ENCODE data around the gene STYXL1. TPM values are rescaled to one million over a fixed set of nuclear protein-coding genes. Genes with fewer than 3 reads are reported as not detected.
A peak's percentile ranks its signal among the peaks of the same experiment; 100 is the strongest.

STYXL1 gene
- total and polyA plus RNA-seq, 4 donors, result 36.6 to 45.8 (median 41.3) TPM

- Histone ChIP-seq H3K36me3 (ENCODE audit: control insufficient read depth in 4 of 4, insufficient read depth in 4 of 4, low read length in 4 of 4) (peaks cover 2 to 15% (median 11%) of the 10 kb centered on the region in 4 donors), H3K9me3 (ENCODE audit: control insufficient read depth in 4 of 4, insufficient read depth in 3 of 4, low read length in 3 of 4) (no peaks in the 10 kb centered on the region), H3K27ac (ENCODE audit: low read depth in 1 of 2, low read length in 1 of 2) (no peak overlapping the region), H3K4me3 (no peak overlapping the region), H3K9ac (ENCODE audit: insufficient read depth in 1 of 2, low read length in 2 of 2) (no peak overlapping the region), H3K27me3 (ENCODE audit: control insufficient read depth in 3 of 3, insufficient read depth in 3 of 3, low read length in 2 of 3) (no peaks in the 10 kb centered on the region), H3K4me1 (ENCODE audit: control insufficient read depth in 5 of 5, insufficient read depth in 5 of 5, low read length in 5 of 5) (peaks cover 0 to 8% (median 6%) of the 10 kb centered on the region in 5 donors)
- TF ChIP-seq, protein P1, sequence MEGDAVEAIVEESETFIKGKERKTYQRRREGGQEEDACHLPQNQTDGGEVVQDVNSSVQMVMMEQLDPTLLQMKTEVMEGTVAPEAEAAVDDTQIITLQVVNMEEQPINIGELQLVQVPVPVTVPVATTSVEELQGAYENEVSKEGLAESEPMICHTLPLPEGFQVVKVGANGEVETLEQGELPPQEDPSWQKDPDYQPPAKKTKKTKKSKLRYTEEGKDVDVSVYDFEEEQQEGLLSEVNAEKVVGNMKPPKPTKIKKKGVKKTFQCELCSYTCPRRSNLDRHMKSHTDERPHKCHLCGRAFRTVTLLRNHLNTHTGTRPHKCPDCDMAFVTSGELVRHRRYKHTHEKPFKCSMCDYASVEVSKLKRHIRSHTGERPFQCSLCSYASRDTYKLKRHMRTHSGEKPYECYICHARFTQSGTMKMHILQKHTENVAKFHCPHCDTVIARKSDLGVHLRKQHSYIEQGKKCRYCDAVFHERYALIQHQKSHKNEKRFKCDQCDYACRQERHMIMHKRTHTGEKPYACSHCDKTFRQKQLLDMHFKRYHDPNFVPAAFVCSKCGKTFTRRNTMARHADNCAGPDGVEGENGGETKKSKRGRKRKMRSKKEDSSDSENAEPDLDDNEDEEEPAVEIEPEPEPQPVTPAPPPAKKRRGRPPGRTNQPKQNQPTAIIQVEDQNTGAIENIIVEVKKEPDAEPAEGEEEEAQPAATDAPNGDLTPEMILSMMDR (IDR thresholded peaks at IDR 0.05; ENCODE audit: control extremely low read depth, extremely low read depth), result no peak
- ATAC-seq (ENCODE audit: insufficient read depth, low FRiP score) (no peak), DNase-seq (no peak)
- 95 to 97% methylated on average over 5 of the region's 5 CpGs for WGBS, 2 donors
Measured at GRCh38 chr7:76050545-76050944, 2.7 kb upstream of the STYXL1 start.

DNA sequence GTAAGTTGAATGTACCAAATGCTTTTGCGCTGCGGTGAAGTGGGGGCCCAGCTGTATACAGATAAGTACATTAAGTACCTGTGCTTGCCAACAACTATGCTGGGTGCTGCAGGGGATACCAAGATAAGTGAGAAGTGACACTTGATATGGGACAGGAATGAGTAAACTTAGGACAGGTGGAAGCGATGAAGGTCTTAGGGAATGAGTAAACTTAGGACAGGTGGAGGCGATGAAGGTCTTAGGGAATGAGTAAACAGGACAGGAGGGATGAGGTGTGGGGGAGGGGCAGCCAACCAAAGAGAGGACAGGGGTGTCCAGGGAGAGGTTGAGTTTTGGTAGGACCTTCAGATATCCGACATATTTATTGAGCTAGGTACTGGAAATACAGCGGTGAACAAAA, 1.5 kb upstream of the STYXL1 start:
- Histone ChIP-seq H3K9me3 (ENCODE audit: control insufficient read depth in 4 of 4, insufficient read depth in 3 of 4, low read length in 3 of 4) (no peaks in the 10 kb centered on the region), H3K4me3 (no peak overlapping the region), H3K27me3 (ENCODE audit: control insufficient read depth in 3 of 3, insufficient read depth in 3 of 3, low read length in 2 of 3) (no peaks in the 10 kb centered on the region), H3K27ac (ENCODE audit: low read depth in 1 of 2, low read length in 1 of 2) (peak overlapping the region in 1 of 2 donors; percentile 28), H3K36me3 (ENCODE audit: control insufficient read depth in 4 of 4, insufficient read depth in 4 of 4, low read length in 4 of 4) (peaks cover 2 to 15% (median 10%) of the 10 kb centered on the region in 4 donors), H3K9ac (ENCODE audit: insufficient read depth in 1 of 2, low read length in 2 of 2) (peak overlapping the region in 1 of 2 donors; percentile 23), H3K4me1 (ENCODE audit: control insufficient read depth in 5 of 5, insufficient read depth in 5 of 5, low read length in 5 of 5) (peaks cover 0 to 10% (median 6%) of the 10 kb centered on the region in 5 donors)
- TF ChIP-seq, protein P1 (IDR thresholded peaks at IDR 0.05; ENCODE audit: control extremely low read depth, extremely low read depth), result no peak
- WGBS, 2 donors, result 84 to 96% methylated on average over 6 of the region's 6 CpGs
- ATAC-seq (ENCODE audit: insufficient read depth, low FRiP score) (no peak), DNase-seq (no peak)

GRCh38 chr7:76048668-76048988, 828 bp upstream of the STYXL1 start:
- Histone ChIP-seq H3K36me3 (ENCODE audit: control insufficient read depth in 4 of 4, insufficient read depth in 4 of 4, low read length in 4 of 4) (peaks cover 2 to 9% (median 9%) of the 10 kb centered on the region in 4 donors), H3K27ac (ENCODE audit: low read depth in 1 of 2, low read length in 1 of 2) (peak overlapping the region; percentile 92 to 97), H3K27me3 (ENCODE audit: control insufficient read depth in 3 of 3, insufficient read depth in 3 of 3, low read length in 2 of 3) (no peaks in the 10 kb centered on the region), H3K4me1 (ENCODE audit: control insufficient read depth in 5 of 5, insufficient read depth in 5 of 5, low read length in 5 of 5) (peaks cover 0 to 10% (median 6%) of the 10 kb centered on the region in 5 donors), H3K4me3 (peak overlapping the region; percentile 85), H3K9ac (ENCODE audit: insufficient read depth in 1 of 2, low read length in 2 of 2) (peak overlapping the region; percentile 86 to 98), H3K9me3 (ENCODE audit: control insufficient read depth in 4 of 4, insufficient read depth in 3 of 4, low read length in 3 of 4) (no peaks in the 10 kb centered on the region)
- DNase-seq, result peak in 2 of 3 donors; percentile 26 to 62
- TF ChIP-seq, protein P1 (IDR thresholded peaks at IDR 0.05; ENCODE audit: control extremely low read depth, extremely low read depth), result no peak
- ATAC-seq (ENCODE audit: insufficient read depth, low FRiP score), result no peak
- 0 to 5% methylated on average over 9 of the region's 9 CpGs for WGBS, 2 donors

DNA sequence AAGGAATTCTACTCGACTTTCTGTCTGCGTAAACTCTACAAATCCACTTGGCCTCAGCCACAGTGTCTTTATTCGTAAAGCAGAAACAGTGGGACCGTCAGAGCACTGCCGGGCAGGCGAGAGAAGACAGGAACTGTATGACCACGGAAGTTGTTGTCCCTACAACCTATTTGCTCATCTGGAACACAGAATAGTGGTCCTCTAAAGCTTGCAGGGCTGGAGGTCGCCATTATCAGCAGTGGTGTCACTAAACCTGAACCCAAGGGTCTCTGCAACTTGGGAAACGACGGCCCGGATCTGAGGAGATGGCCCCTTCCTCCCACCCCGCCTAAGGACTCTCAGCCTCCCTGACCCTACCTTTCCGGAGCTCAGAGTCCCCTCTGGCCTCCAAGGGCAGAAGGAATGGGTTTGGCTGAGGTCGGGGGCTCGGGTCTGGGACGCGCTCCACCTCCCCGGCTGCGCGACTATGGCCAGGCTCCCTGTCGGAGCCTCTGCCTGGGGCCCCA, 442 bp downstream of the STYXL1 start:
- peaks cover 2 to 9% (median 6%) of the 10 kb centered on the region in 4 donors for H3K36me3 ChIP-seq (ENCODE audit: control insufficient read depth in 4 of 4, insufficient read depth in 4 of 4, low read length in 4 of 4)
- peak overlapping the region; percentile 85 for H3K4me3 ChIP-seq
- H3K27me3 ChIP-seq (ENCODE audit: control insufficient read depth in 3 of 3, insufficient read depth in 3 of 3, low read length in 2 of 3), result no peaks in the 10 kb centered on the region
- TF ChIP-seq, protein P1 (IDR thresholded peaks at IDR 0.05; ENCODE audit: control extremely low read depth, extremely low read depth), result no peak
- H3K9ac ChIP-seq (ENCODE audit: insufficient read depth in 1 of 2, low read length in 2 of 2), result peak overlapping the region; percentile 97 to 98
- no peaks in the 10 kb centered on the region for H3K9me3 ChIP-seq (ENCODE audit: control insufficient read depth in 4 of 4, insufficient read depth in 3 of 4, low read length in 3 of 4)
- peak overlapping the region; percentile 78 to 92 for H3K27ac ChIP-seq (ENCODE audit: low read depth in 1 of 2, low read length in 1 of 2)
- ATAC-seq (ENCODE audit: insufficient read depth, low FRiP score) (no peak), DNase-seq (peak in 1 of 3 donors; percentile 12)
- WGBS, 2 donors, result 1% methylated on average over 21 of the region's 21 CpGs
- H3K4me1 ChIP-seq (ENCODE audit: control insufficient read depth in 5 of 5, insufficient read depth in 5 of 5, low read length in 5 of 5), result peaks cover 0 to 10% (median 6%) of the 10 kb centered on the region in 5 donors
